Stimulated activated CD4-positive, alpha-beta T cell treated with anti-CD3 and anti-CD28 coated beads, Interleukin-1b, Interleukin-23, amount 100 ng/mL, for 4 hours (primary cell): ENCODE measurements around the gene GRID2.
"Not testable (repeated sequence)": the region's sequence is repeated elsewhere in the genome, so short reads cannot be mapped to it uniquely, and the experiment has no call there.

Experiments used
- DNase-seq, 2 donors: peaks; one replicate each; pipeline ENCODE4 v3.0.0-alpha.2; 2020; ENCODE audit warnings: low read depth in 2 of 2

GRID2 gene

DNA sequence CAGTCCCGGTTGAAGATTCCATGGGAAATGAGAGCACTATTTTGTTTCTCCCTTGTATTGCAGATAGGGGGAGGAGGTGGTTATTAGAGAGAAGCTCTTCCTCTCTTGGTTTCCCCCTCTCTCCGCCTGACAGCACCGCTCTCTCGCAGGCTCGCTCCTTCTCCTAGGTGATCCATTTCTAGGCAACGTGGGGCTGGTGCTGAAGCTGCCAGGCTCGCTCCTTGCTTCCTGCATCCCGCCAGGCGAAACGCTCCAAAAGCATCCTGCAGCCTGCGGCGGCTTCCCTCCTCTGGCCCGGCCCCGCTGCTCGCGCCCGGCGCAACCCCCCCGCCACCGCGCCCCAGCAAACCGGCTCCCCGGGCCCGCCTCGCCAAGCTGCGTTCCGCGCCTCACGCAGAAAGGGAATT is at the start of gene GRID2:
Gene GRID2, plus strand, starts transcription at position 346 of the 407 bp plus-strand sequence.
- no peak for DNase-seq

DNA sequence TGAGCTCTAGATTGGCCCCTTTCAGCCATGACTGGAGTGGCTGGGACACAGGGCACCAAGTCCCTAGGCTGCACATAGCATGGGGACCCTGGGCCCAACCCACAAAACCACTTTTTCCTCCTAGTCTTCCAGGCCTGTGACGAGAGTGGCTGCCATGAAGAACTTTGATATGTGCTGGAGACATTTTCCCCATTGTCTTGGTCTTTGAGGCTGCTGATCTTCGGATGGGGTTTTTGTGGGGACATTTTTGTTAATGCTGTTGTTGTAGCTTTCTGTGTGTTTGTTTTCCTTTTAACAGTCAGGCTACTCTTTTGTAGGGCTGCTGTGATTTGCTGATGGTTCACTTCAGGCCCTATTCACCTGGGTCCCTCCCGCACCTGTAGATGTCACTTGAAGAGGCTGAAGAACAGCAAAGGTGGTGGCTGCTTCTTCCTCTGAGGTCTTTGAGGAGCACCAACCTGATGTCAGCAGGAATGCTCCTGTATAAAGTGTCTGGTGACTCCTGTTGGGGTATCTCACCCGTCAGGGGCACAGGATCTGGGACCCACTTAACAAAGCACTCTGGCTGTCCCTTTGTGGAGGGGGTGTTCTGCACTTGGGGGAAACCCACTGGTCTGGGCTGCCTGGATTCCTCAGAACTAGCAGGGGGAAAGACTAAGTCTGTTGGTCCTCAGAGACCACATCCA is 49.6 kb upstream of the GRID2 start:
- no peak for DNase-seq

DNA sequence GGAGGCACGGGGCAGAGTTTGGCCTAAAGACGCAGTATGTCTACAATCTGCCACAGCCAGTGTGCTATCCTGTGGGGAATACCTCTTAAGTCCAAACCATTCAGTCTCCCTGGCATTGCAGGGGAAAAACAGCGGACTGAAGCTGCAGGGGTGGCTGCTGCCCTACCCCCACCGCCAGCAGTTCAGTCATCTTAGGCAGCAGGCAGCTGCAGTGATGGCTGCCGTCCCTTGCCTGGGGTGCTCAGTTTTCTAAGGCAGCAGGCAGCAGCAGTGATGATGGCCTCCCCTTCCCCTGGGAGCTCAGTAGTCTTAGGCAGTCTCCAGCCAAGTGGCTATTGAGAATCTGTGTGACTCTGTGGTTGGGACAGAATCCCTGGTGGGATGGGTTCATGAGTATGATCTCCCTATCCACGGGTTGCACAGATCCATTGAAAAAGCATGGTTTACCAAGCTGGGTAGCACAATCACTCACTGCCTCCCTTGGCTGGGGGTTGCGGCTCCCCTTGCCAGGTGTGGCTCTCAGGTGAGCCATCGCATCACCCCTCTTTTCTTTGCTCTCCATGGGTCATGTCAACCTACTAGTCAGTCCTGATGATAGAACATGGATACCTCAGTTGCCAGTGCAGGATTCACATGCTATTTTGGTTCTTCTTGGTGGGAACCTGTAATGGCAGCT is 48.9 kb upstream of the GRID2 start:
- no peak for DNase-seq

DNA sequence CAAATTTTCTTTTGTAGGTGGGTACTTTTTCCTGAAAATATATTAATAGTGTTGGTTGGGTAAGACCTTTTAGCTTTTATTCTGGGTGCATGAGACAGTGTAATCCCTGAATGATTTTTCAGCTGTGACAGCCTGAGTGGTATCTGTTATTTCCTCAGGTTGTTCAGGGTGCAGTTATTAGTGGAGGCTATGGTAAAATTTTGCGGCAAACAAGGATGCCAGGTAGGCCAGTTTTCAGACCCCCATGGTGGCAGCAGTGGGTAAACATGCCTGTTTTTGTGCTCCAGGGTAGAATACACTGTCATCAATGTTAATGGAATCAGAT is 47.9 kb upstream of the GRID2 start:
- DNase-seq: no peak

DNA sequence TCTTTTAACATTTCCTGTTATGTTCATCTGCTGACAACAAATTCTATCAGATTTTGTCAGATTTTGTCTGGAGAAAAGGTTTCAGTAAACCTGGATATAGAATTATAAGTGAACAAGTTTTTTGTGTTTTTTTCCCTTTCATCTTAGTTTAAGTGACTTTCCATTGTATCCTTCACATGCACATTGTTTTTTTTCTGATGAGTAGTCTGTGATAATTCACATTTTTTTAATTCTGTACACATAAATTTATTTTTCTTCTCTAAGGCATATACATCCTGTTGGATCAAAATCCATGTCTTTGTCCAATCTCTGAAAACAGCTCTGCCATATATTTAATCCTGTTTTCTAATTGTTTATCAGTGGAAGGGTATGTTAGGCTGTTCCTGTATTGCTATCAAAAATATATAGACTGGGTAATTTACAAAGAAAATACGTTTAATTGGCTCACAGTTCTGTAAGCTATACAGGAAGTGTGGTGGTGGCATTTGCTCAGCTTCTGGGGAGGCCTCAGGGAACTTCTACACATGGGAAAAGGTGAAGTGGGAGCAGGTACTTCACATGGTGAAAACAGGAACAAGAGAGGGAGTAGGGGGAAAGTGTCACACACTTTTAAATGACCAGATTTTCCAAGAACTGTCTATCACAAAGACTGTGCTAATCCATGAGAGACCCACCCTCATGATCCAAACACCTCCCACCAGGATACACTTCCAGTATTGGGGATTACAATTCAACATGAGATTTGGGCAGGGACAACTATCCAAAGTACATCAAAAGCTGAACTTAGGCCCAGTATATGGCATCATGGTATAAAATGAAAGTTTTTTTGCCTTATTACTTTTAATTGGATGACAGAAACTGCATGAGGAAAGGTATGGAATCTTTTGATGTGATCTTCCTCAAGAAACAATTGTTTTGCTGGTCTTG is 45.6 kb upstream of the GRID2 start:
- DNase-seq: no peak

DNA sequence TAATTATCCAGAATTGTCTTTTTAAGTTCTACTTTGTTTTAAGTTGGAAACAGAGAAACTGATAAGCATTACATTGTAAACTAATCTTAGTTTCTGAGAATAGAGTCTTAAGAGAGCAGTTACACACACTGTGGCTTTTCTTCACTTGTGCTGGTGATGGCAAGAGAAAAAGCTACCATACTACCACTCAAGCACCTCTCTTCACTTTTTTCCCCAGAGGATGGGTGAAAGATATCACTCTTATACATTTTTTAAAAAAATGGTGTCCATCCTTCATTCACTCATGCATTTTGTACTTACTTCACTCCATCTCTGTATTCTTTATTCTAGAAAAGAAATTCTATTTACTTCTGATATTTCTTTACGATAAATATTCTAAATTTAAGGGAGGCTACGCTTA is 42.5 kb upstream of the GRID2 start:
- DNase-seq: no peak

DNA sequence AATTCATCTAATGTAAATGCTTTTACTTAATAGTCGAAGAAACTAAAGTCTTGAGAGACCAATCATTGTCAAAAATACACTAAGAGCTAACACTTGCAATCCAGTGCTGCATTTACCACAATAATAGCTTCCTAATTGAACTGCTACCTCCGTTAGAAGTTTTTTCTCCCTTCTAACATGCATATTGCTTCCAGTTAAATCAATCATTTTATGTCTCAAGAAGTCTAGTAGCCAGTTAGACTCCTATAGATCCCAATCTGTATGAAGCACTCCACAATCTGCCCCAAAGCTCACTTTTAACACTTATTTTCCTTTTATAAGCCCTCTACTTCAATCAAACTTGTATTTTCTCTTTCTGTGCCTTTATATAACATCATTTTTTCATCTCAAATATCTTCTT is 41.4 kb upstream of the GRID2 start:
- no peak for DNase-seq

DNA sequence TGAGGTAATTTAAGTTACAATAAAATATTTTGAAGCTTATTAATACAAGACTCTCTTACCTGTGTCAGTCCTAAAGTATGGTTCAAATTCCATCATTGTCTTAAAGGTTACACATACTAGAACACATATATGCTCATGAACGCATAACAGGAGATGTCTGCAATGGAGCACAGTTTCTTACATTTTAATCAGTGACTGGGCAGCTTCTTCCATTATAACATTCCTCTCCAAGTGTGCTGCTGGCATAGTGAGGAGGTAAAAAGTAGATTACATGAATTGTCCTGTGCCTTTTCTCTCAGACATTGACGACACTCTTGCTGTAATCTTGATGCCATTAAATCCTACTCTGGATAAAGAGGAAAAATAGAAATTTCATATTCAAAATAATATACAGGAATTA is 40.8 kb upstream of the GRID2 start:
- DNase-seq: no peak

DNA sequence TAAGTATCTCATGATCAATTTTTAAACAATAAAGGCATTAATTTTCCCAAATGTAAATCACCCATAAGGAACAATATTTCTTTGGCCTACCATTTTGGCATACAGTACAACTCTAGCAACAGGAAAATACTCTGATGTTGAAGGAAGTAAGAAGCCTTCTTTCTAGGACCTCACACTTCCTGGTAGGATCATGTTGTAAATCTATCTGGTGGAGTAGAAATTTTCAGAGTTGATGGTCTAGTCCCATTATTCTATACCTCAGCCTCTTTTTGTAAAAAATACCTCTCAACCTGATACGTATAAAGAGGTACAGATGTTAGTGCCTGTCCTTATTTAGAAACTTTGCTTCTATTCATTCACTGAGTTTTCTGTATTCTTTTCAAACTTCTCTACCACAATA is 40.2 kb upstream of the GRID2 start:
- no peak for DNase-seq

DNA sequence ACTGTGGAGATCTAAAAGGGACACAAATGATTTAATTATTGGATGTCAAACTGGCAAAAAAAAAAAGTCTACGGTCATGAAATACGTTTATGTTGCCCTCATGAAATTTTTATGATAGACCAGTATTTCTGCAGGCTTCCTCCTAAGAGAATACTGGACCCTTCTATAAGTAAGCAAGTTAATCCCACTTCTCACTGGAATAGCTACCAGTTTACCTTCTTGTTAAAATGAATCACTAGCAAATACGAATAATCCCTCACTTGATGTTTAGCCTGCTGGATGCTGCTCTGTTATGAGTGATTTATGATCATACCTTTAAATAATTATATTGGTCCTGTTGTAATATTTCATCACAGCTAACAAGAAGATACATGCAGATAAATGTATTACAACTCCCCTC is 39.6 kb upstream of the GRID2 start:
- no peak for DNase-seq

DNA sequence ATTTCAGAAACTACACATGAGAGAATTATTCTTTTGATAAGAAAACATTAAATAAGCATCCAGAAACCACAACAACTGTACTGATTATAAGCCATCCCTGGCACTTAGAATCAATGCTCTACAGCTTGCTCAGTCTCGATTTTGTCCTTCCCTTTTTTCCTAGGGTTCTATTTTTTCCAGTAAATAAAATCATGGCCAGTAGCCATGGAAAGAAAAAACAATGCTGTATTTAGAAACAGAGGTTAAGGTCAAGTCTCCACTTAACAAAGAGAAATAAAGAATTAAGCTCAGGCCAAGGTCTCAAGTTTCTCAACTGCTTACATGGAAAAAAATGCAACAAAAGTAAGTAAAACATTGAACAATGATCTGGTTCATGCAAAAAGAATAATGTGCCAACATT is 38.7 kb upstream of the GRID2 start:
- no peak for DNase-seq

DNA sequence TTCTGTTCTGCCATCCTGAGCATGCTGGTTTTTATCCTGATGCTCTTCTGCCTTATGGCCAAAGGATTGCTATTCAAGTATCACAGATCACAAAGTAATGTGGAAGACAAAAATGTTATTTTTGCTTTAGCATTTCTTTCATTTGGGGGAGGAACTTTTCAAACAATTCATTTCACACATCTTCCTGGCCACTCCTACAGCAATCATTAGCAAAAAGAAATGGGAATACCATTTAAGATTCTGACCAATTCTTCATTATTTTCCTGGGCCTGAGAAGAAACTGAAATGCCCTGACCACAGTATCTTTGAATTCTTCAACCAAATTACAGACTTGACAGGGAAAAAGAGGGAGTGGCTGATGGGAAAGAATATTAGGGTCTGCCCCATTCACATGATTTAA is 38.0 kb upstream of the GRID2 start:
- DNase-seq: no peak

DNA sequence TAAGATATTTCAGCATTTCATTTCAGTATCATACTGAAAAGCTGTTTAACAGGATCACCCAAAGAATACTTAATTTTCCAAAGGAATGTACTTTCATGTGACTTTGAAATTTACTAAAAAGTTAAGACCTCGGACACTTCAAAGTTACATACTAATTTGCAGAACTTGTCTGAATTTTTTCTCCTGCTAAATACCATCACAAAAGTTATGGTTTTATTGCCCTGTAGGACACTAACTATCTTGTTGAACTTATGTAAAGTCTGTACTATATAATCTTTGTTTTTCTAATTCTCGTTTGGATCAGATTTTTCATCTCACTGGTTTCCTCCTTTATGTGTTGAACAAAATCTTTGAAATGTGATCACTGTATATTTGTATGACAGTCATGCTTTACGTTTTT is 37.2 kb upstream of the GRID2 start:
- no peak for DNase-seq

DNA sequence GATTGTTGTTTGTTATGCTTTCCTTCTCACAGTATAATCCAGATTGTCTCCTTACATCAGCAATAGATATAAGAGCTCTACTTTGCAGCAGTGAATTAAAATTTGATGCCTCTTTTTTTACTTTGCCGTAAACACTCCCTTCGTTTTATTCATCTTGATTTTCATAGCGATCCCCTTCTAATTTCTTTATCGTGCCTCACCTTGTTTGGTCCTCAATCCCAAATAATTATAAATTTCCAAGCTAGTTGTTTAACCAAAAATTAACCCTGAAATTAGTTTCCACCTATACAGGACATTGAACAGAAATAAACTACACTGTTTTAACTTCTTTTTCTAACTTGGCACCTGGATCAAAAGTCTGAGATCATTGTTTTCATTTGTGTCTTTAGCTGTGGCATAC is 35.1 kb upstream of the GRID2 start:
- DNase-seq: no peak

DNA sequence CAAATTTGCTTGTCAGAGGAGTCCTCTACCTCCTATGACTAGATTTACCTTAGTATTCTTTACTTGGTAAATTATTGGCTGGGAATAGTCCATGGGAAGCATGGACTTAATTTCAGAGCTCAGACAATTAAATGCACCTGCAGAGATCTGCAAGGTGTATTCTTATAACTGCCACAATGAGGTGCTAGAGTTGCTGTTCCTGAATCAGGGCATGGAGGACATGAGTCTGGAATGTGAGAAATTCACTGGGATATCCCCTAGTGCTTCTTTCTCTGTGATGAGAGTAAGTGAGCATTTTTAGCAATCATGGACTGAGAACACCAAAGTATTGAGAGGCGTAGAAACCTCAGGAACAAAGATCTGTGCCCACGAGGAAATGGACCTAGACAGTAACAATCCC is 32.9 kb upstream of the GRID2 start:
- no peak for DNase-seq

DNA sequence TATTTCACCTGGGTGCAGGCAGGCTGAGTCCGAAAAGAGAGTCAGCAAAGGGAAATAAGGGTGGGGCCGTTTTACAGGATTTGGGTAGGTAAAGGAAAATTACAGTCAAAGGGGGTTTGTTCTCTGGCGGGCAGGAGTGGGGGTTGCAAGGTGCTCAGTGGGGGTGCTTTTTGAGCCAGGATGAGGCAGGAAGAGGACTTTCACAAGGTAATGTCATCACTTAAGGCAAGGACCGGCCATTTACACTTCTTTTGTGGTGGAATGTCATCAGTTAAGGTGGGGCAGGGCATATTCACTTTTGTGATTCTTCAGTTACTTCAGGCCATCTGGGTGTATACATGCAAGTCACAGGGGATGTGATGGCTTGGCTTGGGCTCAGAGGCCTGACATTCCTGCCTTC is 32.2 kb upstream of the GRID2 start:
- DNase-seq: not testable (repeated sequence)

DNA sequence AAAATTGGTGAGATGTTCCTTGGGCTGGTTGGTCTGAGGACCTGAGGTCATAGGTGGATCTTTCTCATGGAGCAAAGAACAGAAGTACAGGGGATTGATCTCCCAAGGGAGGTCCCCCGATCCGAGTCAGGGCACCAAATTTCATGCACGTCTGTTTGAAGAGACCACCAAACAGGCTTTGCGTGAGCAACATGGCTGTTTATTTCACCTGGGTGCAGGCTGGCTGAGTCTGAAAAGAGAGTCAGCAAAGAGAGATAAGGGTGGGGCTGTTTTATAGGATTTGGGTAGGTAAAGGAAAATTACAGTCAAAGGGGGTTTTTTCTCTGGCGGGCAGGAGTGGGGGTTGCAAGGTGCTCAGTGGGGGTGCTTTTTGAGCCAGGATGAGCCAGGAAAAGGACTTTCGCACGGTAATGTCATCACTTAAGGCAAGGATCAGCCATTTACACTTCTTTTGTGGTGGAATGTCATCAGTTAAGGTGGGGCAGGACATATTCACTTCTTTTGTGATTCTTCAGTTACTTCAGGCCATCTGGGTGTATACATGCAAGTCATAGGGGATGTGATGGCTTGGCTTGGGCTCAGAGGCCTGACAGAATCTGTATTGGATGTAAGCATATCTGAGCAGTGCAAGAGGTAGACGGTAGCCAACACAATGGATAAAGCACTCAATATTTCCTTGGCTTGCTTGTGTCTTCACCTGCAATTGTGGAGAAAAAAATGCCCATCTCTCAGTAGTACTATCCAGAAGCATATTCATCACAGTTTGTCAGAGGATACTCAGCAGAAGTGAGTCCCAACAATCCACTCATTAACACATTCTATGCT is 26.5 kb upstream of the GRID2 start:
- DNase-seq: not testable (repeated sequence)

DNA sequence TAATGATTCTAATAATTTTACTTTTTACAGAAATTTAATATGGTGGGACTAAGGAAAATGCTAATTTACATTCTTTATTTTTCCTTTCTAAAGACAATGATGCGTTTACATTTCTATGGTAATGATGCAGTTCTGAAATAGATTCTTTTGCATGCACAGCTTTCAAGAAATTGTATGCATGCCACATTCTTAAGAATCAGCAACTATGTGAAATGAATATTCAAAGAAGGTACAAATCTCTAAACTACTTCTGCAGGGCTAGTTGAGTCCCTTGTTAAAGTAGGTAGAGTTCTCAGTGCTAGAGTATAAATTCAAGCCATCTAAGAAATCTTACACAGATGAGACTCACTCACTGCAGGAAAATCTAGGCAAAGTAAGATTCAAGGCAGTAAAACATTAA is 24.5 kb upstream of the GRID2 start:
- no peak for DNase-seq

DNA sequence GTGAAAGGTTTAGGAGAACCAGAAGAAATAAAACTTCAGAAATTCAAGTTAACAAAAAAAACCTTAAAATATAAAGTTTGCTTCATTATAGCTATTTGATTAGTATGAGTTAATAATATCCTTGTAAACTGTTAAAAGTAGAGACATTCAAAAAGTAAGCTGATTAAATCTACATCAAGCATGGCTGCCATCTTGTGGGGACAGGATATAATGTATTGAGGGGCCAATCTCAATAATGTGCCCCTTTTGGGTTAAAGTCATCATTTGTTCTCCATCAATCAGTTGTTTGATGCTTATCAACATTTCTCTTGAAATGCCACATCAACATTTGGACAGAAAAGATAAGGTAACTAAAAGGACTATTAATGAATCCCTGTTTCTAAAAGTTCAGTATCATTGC is 4.6 kb upstream of the GRID2 start:
- DNase-seq: no peak

DNA sequence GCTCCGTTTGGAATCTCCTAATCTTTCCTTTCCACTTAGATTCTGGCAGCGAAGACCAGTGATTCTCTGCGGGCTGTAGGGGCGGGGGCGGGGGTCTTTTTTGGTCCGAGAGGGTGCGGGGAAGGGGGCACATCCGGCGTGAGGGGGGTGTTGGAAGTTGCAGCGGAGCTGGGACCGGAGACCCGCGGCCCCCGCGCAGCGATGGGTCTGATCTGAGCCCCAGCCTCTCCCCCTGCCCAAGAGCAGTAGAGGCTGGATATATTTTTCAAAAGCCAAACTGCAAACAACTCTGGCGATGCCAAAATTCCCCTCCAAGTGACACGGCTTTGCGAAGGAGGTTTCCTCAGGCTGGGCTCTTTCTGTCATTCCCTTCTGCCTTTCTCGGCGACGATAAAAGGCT is 355 bp downstream of the GRID2 start:
- DNase-seq: no peak

DNA sequence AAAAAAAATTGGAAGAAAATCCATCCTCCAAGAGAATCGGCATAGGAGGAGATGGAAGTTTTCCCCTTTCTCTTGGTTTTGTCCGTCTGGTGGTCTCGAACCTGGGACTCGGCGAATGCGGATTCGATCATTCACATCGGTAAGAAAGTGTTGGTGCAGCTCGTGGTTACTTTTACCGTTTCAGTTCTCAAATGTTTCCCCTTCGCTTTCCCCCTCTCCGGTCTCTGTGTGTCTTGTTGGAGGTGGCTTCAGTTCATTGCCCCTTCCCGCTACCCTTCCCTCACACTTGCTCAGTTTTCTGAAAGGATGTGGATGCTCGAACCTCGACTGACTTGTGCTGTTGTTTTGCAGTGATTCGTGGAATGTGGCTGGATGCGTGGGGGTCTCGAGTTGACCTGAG is 840 bp downstream of the GRID2 start:
- DNase-seq: no peak
